H1 (cell line): ENCODE measurements around the gene FBXL17. TPM values are rescaled to one million over a fixed set of nuclear protein-coding genes. Genes with fewer than 3 reads are reported as not detected.

ENCODE experiments used
- CTCF ChIA-PET: fragments of 300-600 bp; sonication (Branson Sonifier 250); formaldehyde crosslinking; loops from one replicate; lab custom pipeline; 2021; ENCODE audit not compliant: partially characterized antibody; lab: Charles Lee
- POLR2A ChIA-PET: fragments of 300-600 bp; sonication (Branson Sonifier 250); formaldehyde crosslinking; loops from one replicate; lab custom pipeline; 2021; ENCODE audit warnings: inconsistent platforms; ENCODE audit not compliant: partially characterized antibody; lab: Charles Lee
- DNase-seq, 2 experiments: peaks; one replicate each; pipeline versions ENCODE4 v3.0.0 to v3.0.0-alpha.2; 2010 to 2022; ENCODE audit warnings: low spot score in 2 of 2, low read depth in 1 of 2, mixed read lengths in 1 of 2
- FAIRE-seq: peaks from 2 replicates; lab custom pipeline; 2011; peaks lifted over from hg19 to GRCh38; lab: Jason Lieb, UNC
- H2AFZ ChIP-seq: 2 replicates; pipeline ENCODE4 v1.8.1; 2012; ENCODE audit warnings: low read length, inconsistent platforms
- H2AK5ac ChIP-seq: 2 replicates; pipeline ENCODE4 v1.6.1; 2013; ENCODE audit warnings: low read depth, low read length
- H2BK120ac ChIP-seq: replicated peaks from 2 replicates; pipeline ENCODE3; 2013; ENCODE audit warnings: low read depth, low read length, inconsistent platforms
- H2BK12ac ChIP-seq: 2 replicates; pipeline ENCODE4 v1.6.1; 2013; ENCODE audit warnings: low read depth, low read length
- H2BK15ac ChIP-seq: 2 replicates; pipeline ENCODE4 v1.6.1; 2013; ENCODE audit warnings: low read length
- H2BK20ac ChIP-seq: 2 replicates; pipeline ENCODE4 v1.6.1; 2013; ENCODE audit warnings: low read length
- H2BK5ac ChIP-seq: 2 replicates; pipeline ENCODE4 v1.6.1; 2013; ENCODE audit warnings: low read depth, low read length
- H3K14ac ChIP-seq: 2 replicates; pipeline ENCODE4 v1.6.1; 2013; ENCODE audit warnings: inconsistent platforms; ENCODE audit not compliant: insufficient read length
- H3K18ac ChIP-seq: 2 replicates; pipeline ENCODE4 v1.6.1; 2013; ENCODE audit warnings: low read length; ENCODE audit errors: extremely low read depth
- H3K23ac ChIP-seq: 2 replicates; pipeline ENCODE4 v1.6.1; 2013; ENCODE audit warnings: inconsistent platforms; ENCODE audit not compliant: insufficient read length
- H3K23me2 ChIP-seq: 2 replicates; pipeline ENCODE4 v1.6.1; 2013; ENCODE audit warnings: low read depth, low read length
- H3K27ac ChIP-seq: 2 replicates; pipeline ENCODE4 v1.6.1; 2011; ENCODE audit warnings: low read depth, low read length, inconsistent platforms
- H3K27me3 ChIP-seq, 4 experiments: replicated peaks in 1 of 4; 1 replicate in 1 of 4; 2 replicates in 3 of 4; pipeline versions ENCODE4 v1.6.1 to v1.8.1; 2011 to 2013; ENCODE audit warnings: low read length in 3 of 4, mild to moderate bottlenecking in 3 of 4, inconsistent platforms in 2 of 4, mixed read lengths in 2 of 4, moderate library complexity in 1 of 4; ENCODE audit not compliant: control insufficient read depth in 3 of 4, insufficient read depth in 3 of 4; ENCODE audit errors: extremely low read depth in 1 of 4
- H3K36me3 ChIP-seq, 4 experiments: 2 replicates each; pipeline versions ENCODE4 v1.6.1 to v1.8.1; 2011 to 2013; ENCODE audit warnings: mild to moderate bottlenecking in 4 of 4, low read length in 3 of 4, moderate library complexity in 2 of 4, control low read depth in 1 of 4, inconsistent platforms in 1 of 4; ENCODE audit not compliant: insufficient read depth in 4 of 4, control insufficient read depth in 2 of 4
- H3K4ac ChIP-seq: replicated peaks from 2 replicates; pipeline ENCODE3; 2013; ENCODE audit warnings: low read length, low read depth, mixed read lengths, inconsistent platforms; ENCODE audit not compliant: insufficient read length
- H3K4me1 ChIP-seq, 4 experiments: replicated peaks in 1 of 4; 1 replicate in 1 of 4; 2 replicates in 3 of 4; pipeline versions ENCODE4 v1.6.1 to v1.8.1; 2011 to 2013; ENCODE audit warnings: low read length in 3 of 4, inconsistent platforms in 2 of 4, mixed read lengths in 1 of 4; ENCODE audit not compliant: insufficient read depth in 4 of 4, control insufficient read depth in 3 of 4
- H3K4me2 ChIP-seq, 2 experiments: 2 replicates each; pipeline versions ENCODE4 v1.6.1 to v1.8.1; 2011 to 2013; ENCODE audit warnings: low read depth in 2 of 2, low read length in 2 of 2, control low read depth in 1 of 2, inconsistent platforms in 1 of 2, mild to moderate bottlenecking in 1 of 2; ENCODE audit not compliant: insufficient read depth in 1 of 2
- H3K4me3 ChIP-seq, 4 experiments: fragments of 200-600, 300-600 bp in 1 of 4; sonication (generic), shearing (Covaris generic), sonication (Bioruptor Twin) in 1 of 4; 2 replicates each; pipeline versions ENCODE4 v1.5.1 to v1.8.1; 2011 to 2016; ENCODE audit warnings: low read length in 4 of 4, low read depth in 3 of 4, control low read depth in 2 of 4, inconsistent platforms in 2 of 4, mild to moderate bottlenecking in 2 of 4, mixed read lengths in 1 of 4, moderate library complexity in 1 of 4; ENCODE audit not compliant: insufficient read depth in 2 of 4; ENCODE audit errors: extremely low read depth in 1 of 4
- H3K56ac ChIP-seq: replicated peaks from 2 replicates; pipeline ENCODE3; 2013; ENCODE audit warnings: low read depth, mild to moderate bottlenecking, mixed read lengths, low read length, inconsistent platforms; ENCODE audit not compliant: insufficient read length
- H3K79me1 ChIP-seq: 2 replicates; pipeline ENCODE4 v1.6.1; 2013; ENCODE audit warnings: low read depth, low read length, control low read depth
- H3K79me2 ChIP-seq, 2 experiments: 2 replicates each; pipeline versions ENCODE4 v1.6.1 to v1.8.1; 2012 to 2013; ENCODE audit warnings: low read length in 2 of 2, mild to moderate bottlenecking in 2 of 2, inconsistent platforms in 1 of 2; ENCODE audit not compliant: insufficient read depth in 2 of 2, control insufficient read depth in 1 of 2
- H3K9ac ChIP-seq, 4 experiments: replicated peaks in 1 of 4; 1 replicate in 1 of 4; 2 replicates in 3 of 4; pipeline versions ENCODE4 v1.6.1 to v1.8.1; 2011 to 2013; ENCODE audit warnings: low read depth in 3 of 4, low read length in 3 of 4, control low read depth in 2 of 4, mild to moderate bottlenecking in 2 of 4, moderate library complexity in 2 of 4, inconsistent platforms in 1 of 4; ENCODE audit errors: extremely low read depth in 1 of 4
- H3K9me3 ChIP-seq, 2 experiments: 2 replicates each; pipeline versions ENCODE4 v1.6.1 to v1.8.1; 2012 to 2013; ENCODE audit warnings: mild to moderate bottlenecking in 2 of 2, moderate library complexity in 2 of 2, control low read depth in 1 of 2, inconsistent platforms in 1 of 2, low read depth in 1 of 2, low read length in 1 of 2, mixed read lengths in 1 of 2; ENCODE audit not compliant: insufficient read depth in 2 of 2
- H4K20me1 ChIP-seq, 2 experiments: replicated peaks in 1 of 2; 2 replicates each; pipeline versions ENCODE3 to v1.8.1; 2011 to 2013; ENCODE audit warnings: inconsistent platforms in 2 of 2, low read length in 2 of 2, mild to moderate bottlenecking in 1 of 2; ENCODE audit not compliant: insufficient read depth in 2 of 2, control insufficient read depth in 1 of 2
- H4K5ac ChIP-seq: 2 replicates; pipeline ENCODE4 v1.6.1; 2013; ENCODE audit warnings: low read length, low read depth, mixed read lengths, inconsistent platforms; ENCODE audit not compliant: insufficient read length
- H4K8ac ChIP-seq: 2 replicates; pipeline ENCODE4 v1.8.0; 2013; ENCODE audit warnings: mild to moderate bottlenecking, moderate library complexity, low read length, inconsistent platforms; ENCODE audit not compliant: insufficient read depth; ENCODE audit errors: extremely low read depth
- H4K91ac ChIP-seq: replicated peaks from 2 replicates; pipeline ENCODE3; 2013; ENCODE audit warnings: low read length, mixed read lengths, inconsistent platforms; ENCODE audit not compliant: insufficient read length
- ASH2L ChIP-seq: fragments of 200-600, 300-600 bp; sonication (generic); IDR thresholded peaks from one replicate; pipeline ENCODE4 v1.7.1; 2017; ENCODE audit warnings: low read length
- CEBPB ChIP-seq: IDR thresholded peaks from 2 replicates; pipeline ENCODE4 v1.6.1; 2012; ENCODE audit warnings: low read depth, low read length
- POLR2AphosphoS5 ChIP-seq: IDR thresholded peaks from 2 replicates; pipeline ENCODE4 v1.6.1; 2011; ENCODE audit warnings: low read depth, low read length
- RNF2 ChIP-seq: fragments of 200-900, 300-1000 bp; sonication (generic); IDR thresholded peaks from 2 replicates; pipeline ENCODE4 v1.7.1; 2016; ENCODE audit warnings: borderline replicate concordance, low read depth, mild to moderate bottlenecking, antibody characterized with exemption, low read length; ENCODE audit not compliant: poor library complexity, severe bottlenecking; ENCODE audit errors: missing control alignments
- SIX5 ChIP-seq: IDR thresholded peaks from 2 replicates; pipeline ENCODE4 v1.6.1; 2011; ENCODE audit warnings: mild to moderate bottlenecking, low read depth, low read length
- SP2 ChIP-seq: IDR thresholded peaks from 2 replicates; pipeline ENCODE4 v1.6.1; 2012; ENCODE audit warnings: mild to moderate bottlenecking, low read length, inconsistent platforms
- SP4 ChIP-seq: IDR thresholded peaks from 2 replicates; pipeline ENCODE4 v1.6.1; 2012; ENCODE audit warnings: low read length, inconsistent platforms
- WGBS, 2 experiments: shearing (Covaris generic) in 1 of 2; methylation state at CpG; one replicate each; pipeline versions ENCODE4 v1.1.6 to v1.1.7; 2013 to 2015; ENCODE audit warnings: low lambda C conversion rate in 2 of 2, mixed read lengths in 2 of 2, inconsistent platforms in 1 of 2, low coverage in 1 of 2, missing lambda C conversion rate in 1 of 2; ENCODE audit not compliant: insufficient replicate concordance in 2 of 2, insufficient coverage in 1 of 2, insufficient read length in 1 of 2; ENCODE audit errors: extremely low coverage in 1 of 2, missing lambda C conversion rate in 1 of 2; 5-methylcytosine and 5-hydroxymethylcytosine counted together
- polyA plus RNA-seq, 7 experiments: library from polyadenylated mRNA; depleted of rRNA in 3 of 7; stranded (reverse) in 5 of 7; unstranded in 2 of 7; fragments of >200 nt in 5 of 7; fragments of 200-250 nt in 2 of 7; gene quantifications; 1 replicate in 5 of 7; 2 replicates in 1 of 7; 4 replicates in 1 of 7; pipeline versions ENCODE4 v1.2.1 to v1.2.3, GENCODE V29; 2011 to 2013; ENCODE audit warnings: missing spikeins in 2 of 7, mixed read lengths in 2 of 7
- total RNA-seq: library from RNA; stranded (reverse); fragmentation: NEBNext Ultra II Directional; extraction: Animal tissue kit (Norgen Biotek cat#: 25700); gene quantifications from 2 replicates; pipeline ENCODE4 v1.2.1, GENCODE V29; 2021

FBXL17 gene
- total and polyA plus RNA-seq, 2 of the 8 experiments (the other 6 are each of a cell fraction or from before 2014, with no cell fraction given): 0.35 to 4.3 TPM

DNA sequence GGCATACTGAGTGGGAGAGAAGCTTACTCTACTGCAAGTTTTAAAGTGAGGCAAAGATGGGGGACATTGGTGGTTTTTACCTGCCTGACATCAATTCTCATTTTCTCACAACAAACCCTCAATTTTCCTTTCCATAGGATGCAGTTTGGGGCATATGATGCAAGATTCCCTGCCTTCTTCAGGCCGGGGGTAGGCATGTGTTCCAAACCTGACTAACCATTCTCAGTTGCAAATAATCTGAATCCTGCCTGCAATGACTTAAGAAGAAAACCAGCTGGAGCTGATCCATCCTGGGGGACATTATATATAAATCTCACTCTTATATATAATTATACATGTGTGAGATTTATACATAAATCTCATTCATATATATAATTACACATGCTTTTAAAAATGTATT is 487.5 kb downstream of the FBXL17 start:
- Histone ChIP-seq H3K79me2 (no peaks in the 10 kb centered on the region), H2BK120ac (no peak overlapping the region), H3K36me3 (no peaks in the 10 kb centered on the region), H2AFZ (0 out of 2 replicates have a peak overlapping the region, but pooled peaks have one; percentile 31), H3K14ac (no peak overlapping the region), H3K4me3 (no peak overlapping the region), H3K23ac (no peak overlapping the region), H2AK5ac (no peak overlapping the region), H3K4ac (no peak overlapping the region), H3K4me1 (no peaks in the 10 kb centered on the region), H2BK5ac (no peak overlapping the region)
- POLR2A ChIA-PET: no interaction called here
- TF ChIP-seq CEBPB (peak; percentile 41; the same call in 1 of the 2 replicates), SP2 (no peak), ASH2L (no peak), SP4 (no peak), RNF2 (no peak), SIX5 (no peak), POLR2AphosphoS5 (no peak)
- TF ChIP-seq, all 59 proteins: peak for 1
- Histone ChIP-seq H4K5ac (no peak overlapping the region), H3K9me3 (no peaks in the 10 kb centered on the region), H3K9ac (no peak overlapping the region), H4K91ac (no peak overlapping the region), H3K56ac (no peak overlapping the region), H3K79me1 (no peaks in the 10 kb centered on the region), H3K27me3 (no peaks in the 10 kb centered on the region), H4K8ac (no peak overlapping the region), H2BK12ac (no peak overlapping the region), H3K4me2 (no peak overlapping the region), H2BK15ac (no peak overlapping the region), H2BK20ac (no peak overlapping the region), H4K20me1 (no peaks in the 10 kb centered on the region), H3K23me2 (no peaks in the 10 kb centered on the region), H3K27ac (no peak overlapping the region), H3K18ac (no peak overlapping the region)
- no peak for FAIRE-seq
- CTCF ChIA-PET: interaction anchor here (0.6 to 1.4 kb wide), 3 partner anchors 11 to 154 kb away, joined by 3 to 4 read pairs (median 3); no protein-coding TSS in a partner anchor
- no peak for DNase-seq
- WGBS, 2 experiments: 89% methylated on average over 1 of the region's 1 CpG; no CpG with 5 or more reads in 1 of the 2 experiments
